Brain microvascular endothelial cell (primary cell): ENCODE results near the gene ADAMTSL1.

Source experiments
- DNase-seq: peaks from one replicate; pipeline ENCODE4 v3.0.0-alpha.2; 2020
- H3K27ac ChIP-seq: fragments of 250-450 bp; sonication (Bioruptor Pico); 2 replicates; pipeline ENCODE4 v1.5.1; 2020; ENCODE audit warnings: mild to moderate bottlenecking, moderate library complexity
- H3K27me3 ChIP-seq: fragments of 250-450 bp; sonication (Bioruptor Pico); replicated peaks from 2 replicates; pipeline ENCODE4 v1.5.1; 2020; ENCODE audit warnings: mild to moderate bottlenecking
- H3K36me3 ChIP-seq: fragments of 250-450 bp; sonication (Bioruptor Pico); replicated peaks from 2 replicates; pipeline ENCODE4 v1.5.1; 2020; ENCODE audit warnings: mild to moderate bottlenecking
- H3K4me3 ChIP-seq: 2 replicates; pipeline ENCODE4 v1.5.1; 2011; ENCODE audit warnings: low read depth, mild to moderate bottlenecking, control low read depth, low read length, moderate library complexity
- CTCF ChIP-seq: IDR thresholded peaks from 2 replicates; pipeline ENCODE4 v1.5.1; 2011; ENCODE audit warnings: low read depth, mild to moderate bottlenecking, moderate library complexity, low read length, control low read depth, inconsistent platforms; ENCODE audit errors: missing control alignments
- in situ Hi-C: cut with HindIII; loops from 2 replicates; pipeline ENCODE4 v1.10.0; 2017; ENCODE audit warnings: low sequenced_read_pairs, low pct_ligation_motif_present

Gene ADAMTSL1

GRCh38 chr9:18730241-18730640, 256.3 kb downstream of the ADAMTSL1 start:
- TF ChIP-seq CTCF, result no peak
- Histone ChIP-seq H3K36me3 (peaks cover 13% of the 10 kb centered on the region), H3K27me3 (no peaks in the 10 kb centered on the region), H3K4me3 (no peak overlapping the region), H3K27ac (no peak overlapping the region)
- in situ Hi-C loops, result no loop called here
- no peak for DNase-seq

- H3K4me3 ChIP-seq, result no peak overlapping the region
- in situ Hi-C loops, result no loop called here
- TF ChIP-seq CTCF, result no peak
- no peak for DNase-seq
- no peaks in the 10 kb centered on the region for H3K27me3 ChIP-seq
- no peak overlapping the region for H3K27ac ChIP-seq
- H3K36me3 ChIP-seq, result no peaks in the 10 kb centered on the region
Measured at GRCh38 chr9:18739127-18739526, 265.2 kb downstream of the ADAMTSL1 start.

GRCh38 chr9:18739641-18740318, 265.8 kb downstream of the ADAMTSL1 start:
- Histone ChIP-seq H3K27me3 (no peaks in the 10 kb centered on the region), H3K4me3 (no peak overlapping the region), H3K27ac (no peak overlapping the region), H3K36me3 (no peaks in the 10 kb centered on the region)
- TF ChIP-seq CTCF, result no peak
- in situ Hi-C loops, result no loop called here
- no peak for DNase-seq

- in situ Hi-C loops, result no loop called here
- Histone ChIP-seq H3K27ac (no peak overlapping the region), H3K4me3 (no peak overlapping the region), H3K36me3 (no peaks in the 10 kb centered on the region), H3K27me3 (no peaks in the 10 kb centered on the region)
- TF ChIP-seq CTCF, result no peak
- no peak for DNase-seq
Measured at GRCh38 chr9:18741359-18741758, 267.4 kb downstream of the ADAMTSL1 start.

- TF ChIP-seq CTCF, result no peak
- in situ Hi-C loops, result no loop called here
- Histone ChIP-seq H3K27me3 (no peaks in the 10 kb centered on the region), H3K4me3 (no peak overlapping the region), H3K27ac (no peak overlapping the region), H3K36me3 (no peaks in the 10 kb centered on the region)
- no peak for DNase-seq
Measured at GRCh38 chr9:18741945-18742344, 268.0 kb downstream of the ADAMTSL1 start.

GRCh38 chr9:18743421-18743820, 269.5 kb downstream of the ADAMTSL1 start:
- in situ Hi-C loops, result no loop called here
- Histone ChIP-seq H3K4me3 (no peak overlapping the region), H3K36me3 (no peaks in the 10 kb centered on the region), H3K27ac (no peak overlapping the region), H3K27me3 (no peaks in the 10 kb centered on the region)
- no peak for TF ChIP-seq CTCF
- DNase-seq, result no peak
